Panc1 (cell line): ENCODE data around the gene IL36RN. TPM values are rescaled to one million over a fixed set of nuclear protein-coding genes. Genes with fewer than 3 reads are reported as not detected.

Experiments
- ATAC-seq: fragments of 200-7000 bp; cut with Tn5 transposase; 2 replicates; pipeline ENCODE4 v1.9.1; 2020; ENCODE audit warnings: mild to moderate bottlenecking, moderate library complexity
- BruUV-seq: library from RNA; stranded (reverse); fragments of 400-500 nt; replicated peaks from 2 replicates; lab custom pipeline; 2021; lab: Mats Ljungman, UMichigan
- CTCF ChIA-PET: fragments of 300-600 bp; sonication (Branson Sonifier 250); formaldehyde crosslinking; loops from one replicate; lab custom pipeline; 2022; ENCODE audit warnings: antibody characterized with exemption; lab: Charles Lee
- POLR2A ChIA-PET: fragments of 300-600 bp; sonication (Branson Sonifier 250); formaldehyde crosslinking; loops from one replicate; lab custom pipeline; 2022; ENCODE audit warnings: antibody characterized with exemption; lab: Charles Lee
- DNase-seq: peaks from one replicate; pipeline ENCODE4 v3.0.0-alpha.2; 2010; ENCODE audit warnings: low read depth, low spot score
- H3K27ac ChIP-seq: 2 replicates; pipeline ENCODE4 v1.5.1; 2011; ENCODE audit warnings: mild to moderate bottlenecking, low read length, inconsistent platforms
- H3K27me3 ChIP-seq: fragments of 200-500 bp; sonication (Bioruptor generic); 2 replicates; pipeline ENCODE4 v1.6.0; 2014; ENCODE audit warnings: low read length, inconsistent platforms; ENCODE audit not compliant: control insufficient read depth, insufficient read depth
- H3K36me3 ChIP-seq: fragments of 200-500 bp; sonication (Bioruptor generic); 2 replicates; pipeline ENCODE4 v1.5.1; 2014; ENCODE audit warnings: inconsistent platforms, mild to moderate bottlenecking, low read length, moderate library complexity; ENCODE audit not compliant: control insufficient read depth, insufficient read depth
- H3K4me1 ChIP-seq: 2 replicates; pipeline ENCODE4 v1.5.1; 2011; ENCODE audit warnings: inconsistent platforms, mild to moderate bottlenecking, low read length, moderate library complexity; ENCODE audit not compliant: control insufficient read depth, insufficient read depth
- H3K4me3 ChIP-seq, 2 experiments: 2 replicates each; pipeline ENCODE4 v1.5.1; 2011 to 2012; ENCODE audit warnings: low read depth in 2 of 2, low read length in 2 of 2, mild to moderate bottlenecking in 2 of 2, inconsistent platforms in 1 of 2, moderate library complexity in 1 of 2
- H3K9me3 ChIP-seq: fragments of 200-500 bp; sonication (Bioruptor generic); 2 replicates; pipeline ENCODE4 v1.5.1; 2014; ENCODE audit warnings: low read depth, mild to moderate bottlenecking, inconsistent platforms, low read length, moderate library complexity; ENCODE audit not compliant: control insufficient read depth, insufficient read depth
- POLR2AphosphoS5 ChIP-seq: IDR thresholded peaks from 2 replicates; pipeline ENCODE4 v1.6.1; 2012; ENCODE audit warnings: mild to moderate bottlenecking, low read depth, low read length, moderate library complexity
- SIN3A ChIP-seq: IDR thresholded peaks from 2 replicates; pipeline ENCODE4 v1.6.1; 2012; ENCODE audit warnings: low read depth, mild to moderate bottlenecking, low read length, moderate library complexity, borderline replicate concordance; ENCODE audit not compliant: insufficient read depth
- TCF7L2 ChIP-seq: IDR thresholded peaks from 2 replicates; pipeline ENCODE4 v1.6.1; 2011; ENCODE audit warnings: mild to moderate bottlenecking, low read depth, low read length, inconsistent platforms
- in situ Hi-C: cut with HindIII; loops from 2 replicates; pipeline ENCODE4 v1.10.0; 2016; ENCODE audit warnings: low sequenced_read_pairs, low pct_unique_long_range_greater_than_20kb
- intact Hi-C: fragments of 100-400 bp; cut with micrococcal nuclease; formaldehyde crosslinking; loops from one replicate; pipeline ENCODE4 v1.10.0; 2022; ENCODE audit not compliant: unreplicated experiment
- total RNA-seq: library from RNA; stranded (reverse); gene quantifications from one replicate; pipeline ENCODE4 v1.2.1, GENCODE V29; 2021; ENCODE audit not compliant: unreplicated experiment
- TF ChIP-seq, protein P1 (sequence below): fragments of 450-650 bp; IDR thresholded peaks from 2 replicates; pipeline ENCODE4 v1.5.1; 2017; ENCODE audit warnings: mild to moderate bottlenecking
- TF ChIP-seq, protein P2 (sequence below), 2 experiments: IDR thresholded peaks; 2 replicates each; pipeline ENCODE4 v1.6.1; 2011 to 2012; ENCODE audit warnings: low read depth in 2 of 2, control low read depth in 1 of 2, low read length in 1 of 2, mild to moderate bottlenecking in 1 of 2, moderate library complexity in 1 of 2; ENCODE audit not compliant: insufficient read depth in 1 of 2

IL36RN gene
- total RNA-seq, 1 experiment from 2014 or later: not detected

DNA sequence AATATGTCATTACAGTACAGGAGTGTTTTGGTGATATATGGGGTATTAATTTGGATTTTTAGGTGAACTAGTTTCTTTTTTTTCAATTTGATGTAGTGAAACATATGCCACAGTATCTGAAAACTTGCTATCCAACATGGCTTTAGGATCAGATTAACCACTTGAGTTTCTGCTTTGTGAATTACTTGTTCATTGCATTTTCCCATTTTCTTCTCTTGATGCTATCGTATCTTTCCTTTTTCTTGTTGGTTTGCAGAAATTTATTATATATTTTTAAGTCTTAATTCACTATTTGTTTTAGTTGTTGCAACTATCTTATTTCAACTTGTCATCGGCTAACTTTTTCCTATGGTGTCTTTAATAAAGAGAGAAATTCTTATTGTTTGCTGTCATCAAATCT is 44.9 kb upstream of the IL36RN start:
- DNase-seq (no peak), ATAC-seq (no peak)
- no peaks in the 10 kb centered on the region for H3K27me3 ChIP-seq
- H3K4me3 ChIP-seq: no peak overlapping the region
- TF ChIP-seq TCF7L2: no peak
- no peak for TF ChIP-seq SIN3A
- no peak for TF ChIP-seq POLR2AphosphoS5
- TF ChIP-seq, protein P1, sequence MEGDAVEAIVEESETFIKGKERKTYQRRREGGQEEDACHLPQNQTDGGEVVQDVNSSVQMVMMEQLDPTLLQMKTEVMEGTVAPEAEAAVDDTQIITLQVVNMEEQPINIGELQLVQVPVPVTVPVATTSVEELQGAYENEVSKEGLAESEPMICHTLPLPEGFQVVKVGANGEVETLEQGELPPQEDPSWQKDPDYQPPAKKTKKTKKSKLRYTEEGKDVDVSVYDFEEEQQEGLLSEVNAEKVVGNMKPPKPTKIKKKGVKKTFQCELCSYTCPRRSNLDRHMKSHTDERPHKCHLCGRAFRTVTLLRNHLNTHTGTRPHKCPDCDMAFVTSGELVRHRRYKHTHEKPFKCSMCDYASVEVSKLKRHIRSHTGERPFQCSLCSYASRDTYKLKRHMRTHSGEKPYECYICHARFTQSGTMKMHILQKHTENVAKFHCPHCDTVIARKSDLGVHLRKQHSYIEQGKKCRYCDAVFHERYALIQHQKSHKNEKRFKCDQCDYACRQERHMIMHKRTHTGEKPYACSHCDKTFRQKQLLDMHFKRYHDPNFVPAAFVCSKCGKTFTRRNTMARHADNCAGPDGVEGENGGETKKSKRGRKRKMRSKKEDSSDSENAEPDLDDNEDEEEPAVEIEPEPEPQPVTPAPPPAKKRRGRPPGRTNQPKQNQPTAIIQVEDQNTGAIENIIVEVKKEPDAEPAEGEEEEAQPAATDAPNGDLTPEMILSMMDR: no peak
- TF ChIP-seq, protein P2, sequence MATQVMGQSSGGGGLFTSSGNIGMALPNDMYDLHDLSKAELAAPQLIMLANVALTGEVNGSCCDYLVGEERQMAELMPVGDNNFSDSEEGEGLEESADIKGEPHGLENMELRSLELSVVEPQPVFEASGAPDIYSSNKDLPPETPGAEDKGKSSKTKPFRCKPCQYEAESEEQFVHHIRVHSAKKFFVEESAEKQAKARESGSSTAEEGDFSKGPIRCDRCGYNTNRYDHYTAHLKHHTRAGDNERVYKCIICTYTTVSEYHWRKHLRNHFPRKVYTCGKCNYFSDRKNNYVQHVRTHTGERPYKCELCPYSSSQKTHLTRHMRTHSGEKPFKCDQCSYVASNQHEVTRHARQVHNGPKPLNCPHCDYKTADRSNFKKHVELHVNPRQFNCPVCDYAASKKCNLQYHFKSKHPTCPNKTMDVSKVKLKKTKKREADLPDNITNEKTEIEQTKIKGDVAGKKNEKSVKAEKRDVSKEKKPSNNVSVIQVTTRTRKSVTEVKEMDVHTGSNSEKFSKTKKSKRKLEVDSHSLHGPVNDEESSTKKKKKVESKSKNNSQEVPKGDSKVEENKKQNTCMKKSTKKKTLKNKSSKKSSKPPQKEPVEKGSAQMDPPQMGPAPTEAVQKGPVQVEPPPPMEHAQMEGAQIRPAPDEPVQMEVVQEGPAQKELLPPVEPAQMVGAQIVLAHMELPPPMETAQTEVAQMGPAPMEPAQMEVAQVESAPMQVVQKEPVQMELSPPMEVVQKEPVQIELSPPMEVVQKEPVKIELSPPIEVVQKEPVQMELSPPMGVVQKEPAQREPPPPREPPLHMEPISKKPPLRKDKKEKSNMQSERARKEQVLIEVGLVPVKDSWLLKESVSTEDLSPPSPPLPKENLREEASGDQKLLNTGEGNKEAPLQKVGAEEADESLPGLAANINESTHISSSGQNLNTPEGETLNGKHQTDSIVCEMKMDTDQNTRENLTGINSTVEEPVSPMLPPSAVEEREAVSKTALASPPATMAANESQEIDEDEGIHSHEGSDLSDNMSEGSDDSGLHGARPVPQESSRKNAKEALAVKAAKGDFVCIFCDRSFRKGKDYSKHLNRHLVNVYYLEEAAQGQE (IDR thresholded peaks at IDR 0.05; ENCODE audit: insufficient read depth in 1 of 2, low read depth in 2 of 2, low read length in 1 of 2): no peak
- CTCF ChIA-PET: no interaction called here
- no peaks in the 10 kb centered on the region for H3K36me3 ChIP-seq
- H3K4me1 ChIP-seq: no peaks in the 10 kb centered on the region
- H3K27ac ChIP-seq: no peak overlapping the region
- no peaks in the 10 kb centered on the region for H3K9me3 ChIP-seq
- in situ Hi-C loops: no loop called here
- POLR2A ChIA-PET: interaction anchor here (0.6 kb wide), 1 partner anchor 124 kb away, joined by 3 read pairs; no protein-coding TSS in a partner anchor
- no TSS peak for BruUV-seq
- intact Hi-C loops: no loop called here

DNA sequence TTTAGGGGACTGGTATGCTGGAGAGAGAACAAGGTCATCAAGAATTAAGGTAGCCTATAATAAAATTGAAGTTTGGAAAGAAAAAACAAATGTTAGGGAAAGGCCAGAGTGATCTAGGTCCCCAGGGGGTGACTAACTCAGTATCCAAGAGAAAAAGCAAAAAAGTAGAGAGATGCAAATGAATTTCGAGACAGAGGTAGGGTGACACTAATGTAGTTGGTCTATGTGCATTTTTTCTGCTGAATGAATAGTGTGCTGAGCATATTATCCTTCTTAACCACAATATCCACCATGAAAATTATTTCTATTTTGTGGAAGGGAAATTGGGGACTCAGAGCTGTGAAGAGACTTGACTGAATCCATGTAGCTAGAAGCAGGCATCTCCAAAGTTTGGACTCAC is 44.0 kb upstream of the IL36RN start:
- ChIA-PET CTCF (no interaction called here), POLR2A (no interaction called here)
- H3K4me3 ChIP-seq: no peak overlapping the region
- no peaks in the 10 kb centered on the region for H3K4me1 ChIP-seq
- BruUV-seq: no TSS peak
- intact Hi-C loops: no loop called here
- no peak for DNase-seq
- no peaks in the 10 kb centered on the region for H3K9me3 ChIP-seq
- TF ChIP-seq SIN3A (no peak), POLR2AphosphoS5 (no peak), TCF7L2 (no peak)
- TF ChIP-seq, protein P1: no peak
- TF ChIP-seq, protein P2 (IDR thresholded peaks at IDR 0.05; ENCODE audit: insufficient read depth in 1 of 2, low read depth in 2 of 2, low read length in 1 of 2): no peak
- no peak overlapping the region for H3K27ac ChIP-seq
- ATAC-seq: no peak
- H3K27me3 ChIP-seq: no peaks in the 10 kb centered on the region
- in situ Hi-C loops: no loop called here
- no peaks in the 10 kb centered on the region for H3K36me3 ChIP-seq
